Ishikawa (cell line): Measurements from ENCODE around the gene PUDP.

Source experiments
- CEBPB ChIP-seq: IDR thresholded peaks from 2 replicates; pipeline ENCODE4 v1.6.1; 2012
- EP300 ChIP-seq: IDR thresholded peaks from 2 replicates; pipeline ENCODE4 v1.6.1; 2012; ENCODE audit warnings: borderline replicate concordance
- FOXM1 ChIP-seq: IDR thresholded peaks from 2 replicates; pipeline ENCODE4 v1.6.1; 2012; ENCODE audit warnings: low read depth, borderline replicate concordance
- RAD21 ChIP-seq: IDR thresholded peaks from 2 replicates; pipeline ENCODE4 v1.6.1; 2012; ENCODE audit warnings: low read depth
- TAF1 ChIP-seq: IDR thresholded peaks from 2 replicates; pipeline ENCODE4 v1.6.1; 2012; ENCODE audit warnings: low read depth, mild to moderate bottlenecking
- TCF12 ChIP-seq: IDR thresholded peaks from 2 replicates; pipeline ENCODE4 v1.6.1; 2012; ENCODE audit warnings: low read depth
- TEAD4 ChIP-seq: IDR thresholded peaks from 2 replicates; pipeline ENCODE4 v1.6.1; 2012
- USF1 ChIP-seq: IDR thresholded peaks from 2 replicates; pipeline ENCODE4 v1.6.1; 2012
- YY1 ChIP-seq: IDR thresholded peaks from 2 replicates; pipeline ENCODE4 v1.6.1; 2012; ENCODE audit warnings: low read depth
- TF ChIP-seq, protein P1 (sequence below): IDR thresholded peaks from 2 replicates; pipeline ENCODE4 v1.6.1; 2012

- TF ChIP-seq CEBPB = no peak
- no peak for TF ChIP-seq EP300
- no peak for TF ChIP-seq FOXM1
- no peak for TF ChIP-seq TCF12
- no peak for TF ChIP-seq USF1
- TF ChIP-seq, protein P1, sequence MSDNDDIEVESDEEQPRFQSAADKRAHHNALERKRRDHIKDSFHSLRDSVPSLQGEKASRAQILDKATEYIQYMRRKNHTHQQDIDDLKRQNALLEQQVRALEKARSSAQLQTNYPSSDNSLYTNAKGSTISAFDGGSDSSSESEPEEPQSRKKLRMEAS = no peak
- no peak for TF ChIP-seq YY1
- TF ChIP-seq TEAD4 = no peak
- no peak for TF ChIP-seq TAF1
- no peak for TF ChIP-seq RAD21
Observed at GRCh38 chrX:7067256-7067655, 80.7 kb downstream of the PUDP start.
